Smooth muscle cell (in vitro differentiated cells): ENCODE data around the gene CACNA2D4. TPM values are rescaled to one million over a fixed set of nuclear protein-coding genes. Genes with fewer than 3 reads are reported as not detected.

ENCODE experiments used
- DNase-seq: peaks from one replicate; lab custom pipeline; 2025; ENCODE audit not compliant: unreplicated experiment; lab: John Stamatoyannopoulos, UW
- H2AFZ ChIP-seq: fragments of 200-600 bp; sonication (generic); 2 replicates; pipeline ENCODE4 v1.6.0; 2016; ENCODE audit warnings: antibody characterized with exemption, low read depth, mild to moderate bottlenecking
- H3F3A ChIP-seq: fragments of 200-600 bp; sonication (generic); 2 replicates; pipeline ENCODE4 v1.6.0; 2017; ENCODE audit warnings: antibody characterized with exemption, low read depth
- H3K27ac ChIP-seq: fragments of 200-600 bp; sonication (generic); 2 replicates; pipeline ENCODE4 v1.5.1; 2016; ENCODE audit warnings: low read depth, mild to moderate bottlenecking
- H3K27me3 ChIP-seq: fragments of 200-600 bp; sonication (generic); 2 replicates; pipeline ENCODE4 v1.6.1; 2016; ENCODE audit warnings: low read depth, mild to moderate bottlenecking
- H3K36me3 ChIP-seq: fragments of 200-600 bp; sonication (generic); 2 replicates; pipeline ENCODE4 v1.5.1; 2016; ENCODE audit warnings: low read depth
- H3K4me1 ChIP-seq: fragments of 200-600 bp; sonication (generic); 2 replicates; pipeline ENCODE4 v1.5.1; 2016; ENCODE audit warnings: low read depth
- H3K4me2 ChIP-seq: fragments of 200-600 bp; sonication (generic); 2 replicates; pipeline ENCODE4 v1.6.0; 2016; ENCODE audit warnings: mild to moderate bottlenecking
- H3K4me3 ChIP-seq: fragments of 200-600 bp; sonication (generic); 2 replicates; pipeline ENCODE4 v1.5.1; 2016; ENCODE audit warnings: mild to moderate bottlenecking
- H3K79me2 ChIP-seq: fragments of 200-600 bp; sonication (generic); 2 replicates; pipeline ENCODE4 v1.6.0; 2016; ENCODE audit warnings: low read depth, mild to moderate bottlenecking
- H3K9ac ChIP-seq: fragments of 200-600 bp; sonication (generic); 2 replicates; pipeline ENCODE4 v1.6.0; 2016; ENCODE audit warnings: low read depth
- H3K9me3 ChIP-seq: fragments of 200-600 bp; sonication (generic); replicated peaks from 2 replicates; pipeline ENCODE4 v1.5.1; 2016; ENCODE audit warnings: low read depth
- H4K20me1 ChIP-seq: fragments of 200-600 bp; sonication (generic); 2 replicates; pipeline ENCODE4 v1.6.0; 2016; ENCODE audit warnings: low read depth
- WGBS: methylation state at CpG from one replicate; pipeline ENCODE4 v1.1.7; 2016; ENCODE audit warnings: low lambda C conversion rate; 5-methylcytosine and 5-hydroxymethylcytosine counted together
- polyA plus RNA-seq: library from polyadenylated mRNA; unstranded; fragments of >200 nt; fragmentation: Nextera tagmentation; extraction: Ambion mirVana; gene quantifications from 2 replicates; pipeline ENCODE4 v1.2.1, GENCODE V29; 2016
- total RNA-seq: library from RNA; depleted of rRNA; stranded (reverse); fragments of >200 nt; gene quantifications from 2 replicates; pipeline ENCODE4 v1.2.3, GENCODE V29; 2014
- TF ChIP-seq, protein P1 (sequence below): fragments of 200-600 bp; sonication (generic); IDR thresholded peaks from 2 replicates; pipeline ENCODE4 v1.5.1; 2017; ENCODE audit warnings: borderline replicate concordance, mild to moderate bottlenecking, antibody characterized with exemption; ENCODE audit not compliant: insufficient read depth, poor library complexity, severe bottlenecking

Gene CACNA2D4
- total and polyA plus RNA-seq, 2 experiments from 2014 or later = 0.98 TPM; not detected in 1

DNA sequence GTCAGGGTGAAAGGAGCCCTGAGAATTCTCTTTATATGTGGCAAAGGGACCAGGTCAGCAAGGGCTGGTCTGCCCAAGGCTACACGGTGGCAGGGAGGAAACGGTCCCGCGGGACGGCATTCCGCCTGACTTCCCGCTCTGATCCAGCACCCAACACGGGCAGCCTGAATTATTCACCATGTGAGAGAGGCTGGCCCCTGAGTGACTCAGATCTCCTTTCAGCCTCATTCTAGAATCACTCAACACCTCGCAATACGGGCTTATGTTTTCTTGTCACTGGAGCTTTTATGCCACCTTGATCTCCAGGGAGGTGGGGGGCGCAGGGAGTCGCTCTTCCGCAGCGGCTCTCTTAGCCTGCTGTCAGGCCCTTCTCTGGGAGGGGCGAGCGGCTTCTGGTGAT lies 89.6 kb downstream of the CACNA2D4 start:
- Histone ChIP-seq H3K4me2 (no peak overlapping the region), H3K27ac (no peak overlapping the region), H3K36me3 (no peaks in the 10 kb centered on the region), H3K9me3 (no peaks in the 10 kb centered on the region), H3K4me3 (no peak overlapping the region), H2AFZ (no peak overlapping the region), H4K20me1 (no peaks in the 10 kb centered on the region), H3K9ac (no peak overlapping the region), H3K4me1 (no peaks in the 10 kb centered on the region), H3K79me2 (no peaks in the 10 kb centered on the region), H3F3A (no peaks in the 10 kb centered on the region), H3K27me3 (peaks cover 27% of the 10 kb centered on the region)
- DNase-seq = no peak
- TF ChIP-seq, protein P1, sequence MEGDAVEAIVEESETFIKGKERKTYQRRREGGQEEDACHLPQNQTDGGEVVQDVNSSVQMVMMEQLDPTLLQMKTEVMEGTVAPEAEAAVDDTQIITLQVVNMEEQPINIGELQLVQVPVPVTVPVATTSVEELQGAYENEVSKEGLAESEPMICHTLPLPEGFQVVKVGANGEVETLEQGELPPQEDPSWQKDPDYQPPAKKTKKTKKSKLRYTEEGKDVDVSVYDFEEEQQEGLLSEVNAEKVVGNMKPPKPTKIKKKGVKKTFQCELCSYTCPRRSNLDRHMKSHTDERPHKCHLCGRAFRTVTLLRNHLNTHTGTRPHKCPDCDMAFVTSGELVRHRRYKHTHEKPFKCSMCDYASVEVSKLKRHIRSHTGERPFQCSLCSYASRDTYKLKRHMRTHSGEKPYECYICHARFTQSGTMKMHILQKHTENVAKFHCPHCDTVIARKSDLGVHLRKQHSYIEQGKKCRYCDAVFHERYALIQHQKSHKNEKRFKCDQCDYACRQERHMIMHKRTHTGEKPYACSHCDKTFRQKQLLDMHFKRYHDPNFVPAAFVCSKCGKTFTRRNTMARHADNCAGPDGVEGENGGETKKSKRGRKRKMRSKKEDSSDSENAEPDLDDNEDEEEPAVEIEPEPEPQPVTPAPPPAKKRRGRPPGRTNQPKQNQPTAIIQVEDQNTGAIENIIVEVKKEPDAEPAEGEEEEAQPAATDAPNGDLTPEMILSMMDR = no peak
- 77% methylated on average over 16 of the region's 16 CpGs for WGBS

DNA sequence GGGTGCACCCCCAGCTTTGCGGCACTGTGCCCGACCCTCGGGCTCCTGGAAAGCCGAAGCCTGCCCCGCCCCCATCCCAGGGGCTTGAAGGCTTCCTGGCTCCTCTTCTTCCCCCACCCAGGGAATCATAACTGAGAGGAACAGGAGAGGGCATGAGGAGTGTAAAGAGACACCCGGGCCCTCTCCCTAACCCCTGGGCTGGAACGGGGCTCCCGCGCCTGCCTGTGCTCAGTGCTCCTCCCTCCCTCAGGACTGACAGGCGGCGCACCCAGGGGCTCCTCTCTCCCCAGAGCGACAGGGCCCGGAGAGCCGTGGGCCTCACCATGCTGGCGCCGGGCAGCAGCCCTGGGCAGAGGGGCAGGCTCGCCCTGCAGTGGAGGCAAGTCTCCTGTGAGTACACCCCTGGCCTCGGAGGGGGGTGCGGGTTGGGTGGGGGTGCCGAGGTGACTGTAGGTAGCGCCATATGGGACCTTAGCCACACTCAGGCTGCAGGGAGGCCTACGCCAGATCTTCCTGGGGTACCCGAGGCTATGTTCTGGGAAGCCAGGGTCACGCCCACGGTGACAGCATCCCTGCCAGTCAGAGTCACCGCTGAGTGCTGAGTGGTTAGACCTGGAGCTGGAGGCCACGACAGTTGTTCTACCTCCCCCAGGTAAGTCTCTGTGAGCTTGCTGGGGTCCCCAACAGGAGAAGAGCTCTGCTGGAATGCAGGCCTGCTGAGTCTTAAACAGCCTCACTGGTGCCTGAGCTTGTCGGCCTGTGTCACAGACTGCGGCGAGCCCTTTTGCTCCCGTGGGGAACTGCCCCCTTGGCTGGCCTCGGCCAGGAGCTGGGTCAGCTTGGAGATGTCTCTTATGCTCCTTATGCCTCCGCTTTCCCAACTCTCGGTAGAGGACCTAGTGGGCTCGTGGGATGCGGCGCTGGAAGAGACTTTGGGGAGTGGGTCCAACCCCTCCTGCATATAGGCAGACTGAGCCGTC lies 90.3 kb downstream of the CACNA2D4 start:
- Histone ChIP-seq H3K79me2 (no peaks in the 10 kb centered on the region), H3K27ac (no peak overlapping the region), H3K9ac (no peak overlapping the region), H3K4me2 (no peak overlapping the region), H3K4me3 (no peak overlapping the region), H3K36me3 (no peaks in the 10 kb centered on the region), H2AFZ (no peak overlapping the region), H3K4me1 (no peaks in the 10 kb centered on the region), H4K20me1 (no peaks in the 10 kb centered on the region), H3K9me3 (no peaks in the 10 kb centered on the region), H3K27me3 (peaks cover 25% of the 10 kb centered on the region), H3F3A (no peaks in the 10 kb centered on the region)
- 90% methylated on average over 38 of the region's 38 CpGs for WGBS
- no peak for DNase-seq
- TF ChIP-seq, protein P1 = no peak

DNA sequence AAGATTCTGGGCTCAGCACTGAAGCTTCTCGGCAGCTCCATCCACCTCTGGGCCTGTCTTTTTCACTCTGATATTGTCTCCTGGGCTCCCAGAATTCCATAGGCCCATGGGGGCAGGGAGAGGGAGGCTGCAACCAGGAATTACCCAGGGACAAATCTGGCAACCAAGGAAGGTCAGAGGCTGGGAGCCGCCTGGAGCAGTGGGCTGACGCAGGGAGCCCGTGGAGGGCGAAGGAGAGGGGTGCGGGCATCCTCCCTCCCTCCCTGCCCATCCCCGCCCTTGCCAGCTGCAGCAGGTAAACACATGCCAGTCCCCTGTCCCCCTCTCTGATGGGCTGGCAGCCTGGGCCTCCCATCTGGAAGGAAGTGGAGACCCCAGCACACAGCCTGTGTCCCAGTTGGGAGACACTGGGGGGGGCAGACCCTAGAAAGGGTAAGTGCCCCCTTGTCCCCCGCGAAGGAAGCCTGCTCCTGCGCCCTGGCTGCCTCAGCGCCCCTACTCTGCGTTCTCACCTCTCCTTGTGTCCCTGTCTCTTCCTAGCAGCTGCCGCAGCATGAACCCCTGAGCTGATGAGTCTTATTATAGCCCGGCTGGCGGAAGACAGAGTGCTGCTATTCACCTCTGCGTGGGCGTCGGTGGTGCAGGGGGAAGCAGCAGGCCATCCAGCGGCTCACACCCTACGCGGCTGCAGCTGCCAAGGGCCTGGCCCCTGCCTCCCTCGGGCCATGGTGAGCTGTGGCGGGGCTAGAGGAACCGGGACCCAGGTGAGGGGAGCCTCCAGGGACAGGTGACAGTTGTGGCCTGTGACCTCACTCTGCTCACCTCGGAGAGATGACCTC lies 91.4 kb downstream of the CACNA2D4 start:
- no peak overlapping the region for H3K4me3 ChIP-seq
- H3K27me3 ChIP-seq = peaks cover 25% of the 10 kb centered on the region
- H3K9ac ChIP-seq = no peak overlapping the region
- H4K20me1 ChIP-seq = no peaks in the 10 kb centered on the region
- TF ChIP-seq, protein P1 = no peak
- no peaks in the 10 kb centered on the region for H3F3A ChIP-seq
- no peaks in the 10 kb centered on the region for H3K36me3 ChIP-seq
- WGBS = 86% methylated on average over 25 of the region's 25 CpGs
- no peak for DNase-seq
- no peak overlapping the region for H2AFZ ChIP-seq
- no peaks in the 10 kb centered on the region for H3K79me2 ChIP-seq
- no peaks in the 10 kb centered on the region for H3K9me3 ChIP-seq
- H3K4me2 ChIP-seq = no peak overlapping the region
- H3K27ac ChIP-seq = no peak overlapping the region
- H3K4me1 ChIP-seq = peaks cover 1% of the 10 kb centered on the region
